Prostate gland (tissue), 2 donors: ENCODE results near the gene MEDAG. TPM values are rescaled to one million over a fixed set of nuclear protein-coding genes. Genes with fewer than 3 reads are reported as not detected.

Source experiments
- DNase-seq: peaks from one replicate; pipeline ENCODE4 v3.0.0-alpha.2; 2019; ENCODE audit warnings: low spot score
- H3K27ac ChIP-seq, 2 donors: fragments of 200-600 bp; sonication (generic); 2 replicates each; pipeline ENCODE4 v1.5.1; 2017 to 2019
- H3K27me3 ChIP-seq: fragments of 200-600 bp; sonication (generic); replicated peaks from 2 replicates; pipeline ENCODE4 v1.5.1; 2019; ENCODE audit not compliant: insufficient read depth
- H3K36me3 ChIP-seq, 2 donors: fragments of 200-600 bp; sonication (generic); 1 replicate in 1 of 2; 2 replicates in 1 of 2; pipeline versions ENCODE4 v1.5.1 to v1.8.1; 2017 to 2019
- H3K4me1 ChIP-seq: fragments of 200-600 bp; sonication (generic); replicated peaks from 2 replicates; pipeline ENCODE4 v1.5.1; 2019
- H3K4me3 ChIP-seq, 2 donors: fragments of 200-600 bp; sonication (generic); 2 replicates each; pipeline ENCODE4 v1.5.1; 2017 to 2019
- H3K9me3 ChIP-seq: fragments of 200-600 bp; sonication (generic); 2 replicates; pipeline ENCODE4 v1.5.1; 2017
- CTCF ChIP-seq, 4 experiments: fragments of 200-600 bp in 2 of 4; fragments of 450-650 bp in 2 of 4; sonication (generic) in 2 of 4; IDR thresholded peaks; 1 replicate in 3 of 4; 2 replicates in 1 of 4; pipeline ENCODE4 v1.5.1; 2016 to 2019; ENCODE audit warnings: antibody characterized with exemption in 4 of 4, mild to moderate bottlenecking in 2 of 4, moderate library complexity in 2 of 4
- POLR2A ChIP-seq: fragments of 450-650 bp; IDR thresholded peaks from one replicate; pipeline ENCODE4 v1.6.1; 2016; ENCODE audit warnings: antibody characterized with exemption, mild to moderate bottlenecking
- POLR2AphosphoS5 ChIP-seq: sonication (generic); formaldehyde crosslinking; IDR thresholded peaks from one replicate; pipeline ENCODE4 v1.6.1; 2017; ENCODE audit warnings: antibody characterized with exemption
- WGBS: methylation state at CpG from one replicate; pipeline ENCODE4 v1.1.5; 2018; 5-methylcytosine and 5-hydroxymethylcytosine counted together
- intact Hi-C: fragments of 100-400 bp; cut with DNase I; formaldehyde crosslinking; loops from one replicate; pipeline ENCODE4 v1.14.2; 2022
- total RNA-seq, 2 donors: library from RNA; depleted of rRNA; stranded (reverse); fragments of >200 nt; gene quantifications; one replicate each; pipeline ENCODE4 v1.1.0, GENCODE V29; 2016

The MEDAG gene
- total RNA-seq, 2 donors from 2014 or later, result 0.23 to 13.0 TPM

- no peak within 1 kb of the TSS for H3K27ac ChIP-seq
- TF ChIP-seq POLR2A, result no peak
- TF ChIP-seq CTCF (IDR thresholded peaks at IDR 0.05), result no peak
- TF ChIP-seq POLR2AphosphoS5, result no peak
- no peaks in the 10 kb centered on the region for H3K9me3 ChIP-seq
- no peaks in the 10 kb centered on the region for H3K36me3 ChIP-seq
- H3K27me3 ChIP-seq, result no peaks in the 10 kb centered on the region
- H3K4me3 ChIP-seq, result no peak within 1 kb of the TSS
- DNase-seq, result no peak
- intact Hi-C loops, result no loop called here
- 50% methylated on average over 32 of the region's 32 CpGs for WGBS
- H3K4me1 ChIP-seq, result no peaks in the 10 kb centered on the region
These were observed 26.6 kb downstream of the MEDAG start, which contains the start of gene TEX26 for GRCh38 chr13:30932481-30933353. Gene TEX26, plus strand, starts transcription at chr13:30932656. Its CDS starts 60 bp downstream, at chr13:30932716.

- TF ChIP-seq CTCF (IDR thresholded peaks at IDR 0.05) (no peak), POLR2A (no peak), POLR2AphosphoS5 (no peak)
- H3K4me1 ChIP-seq, result no peaks in the 10 kb centered on the region
- H3K4me3 ChIP-seq, result no peak overlapping the region
- H3K27ac ChIP-seq, result no peak overlapping the region
- H3K27me3 ChIP-seq, result no peaks in the 10 kb centered on the region
- WGBS, result 96% methylated on average over 3 of the region's 3 CpGs
- no peaks in the 10 kb centered on the region for H3K36me3 ChIP-seq
- H3K9me3 ChIP-seq, result no peaks in the 10 kb centered on the region
- no peak for DNase-seq
- intact Hi-C loops, result no loop called here
These were observed 27.2 kb downstream of the MEDAG start for GRCh38 chr13:30933354-30933670.

GRCh38 chr13:30934381-30934780, 28.3 kb downstream of the MEDAG start:
- no peak for TF ChIP-seq POLR2AphosphoS5
- TF ChIP-seq POLR2A, result no peak
- no peak for TF ChIP-seq CTCF (IDR thresholded peaks at IDR 0.05)
- WGBS, result 81% methylated on average over 6 of the region's 6 CpGs
- intact Hi-C loops, result no loop called here

GRCh38 chr13:30934803-30935202, 28.7 kb downstream of the MEDAG start:
- Histone ChIP-seq H3K4me1 (no peaks in the 10 kb centered on the region), H3K27ac (no peak overlapping the region), H3K27me3 (no peaks in the 10 kb centered on the region), H3K36me3 (no peaks in the 10 kb centered on the region), H3K9me3 (no peaks in the 10 kb centered on the region), H3K4me3 (no peak overlapping the region)
- DNase-seq, result no peak
- intact Hi-C loops, result no loop called here
- 94% methylated on average over 3 of the region's 3 CpGs for WGBS
- TF ChIP-seq POLR2AphosphoS5, result no peak
- no peak for TF ChIP-seq CTCF (IDR thresholded peaks at IDR 0.05)
- no peak for TF ChIP-seq POLR2A

More at GRCh38 chr13:30934381-30934780, 28.3 kb downstream of the MEDAG start:
- DNase-seq, result no peak
- Histone ChIP-seq H3K27me3 (no peaks in the 10 kb centered on the region), H3K9me3 (no peaks in the 10 kb centered on the region), H3K36me3 (no peaks in the 10 kb centered on the region), H3K4me3 (no peak overlapping the region), H3K27ac (no peak overlapping the region), H3K4me1 (no peaks in the 10 kb centered on the region)

GRCh38 chr13:30936971-30937370, 30.9 kb downstream of the MEDAG start:
- no peak for DNase-seq
- no peak for TF ChIP-seq CTCF (IDR thresholded peaks at IDR 0.05)
- TF ChIP-seq POLR2A, result no peak
- no peak for TF ChIP-seq POLR2AphosphoS5
- no peaks in the 10 kb centered on the region for H3K9me3 ChIP-seq
- WGBS, result 48% methylated on average over 4 of the region's 4 CpGs
- H3K27ac ChIP-seq, result no peak overlapping the region
- H3K4me1 ChIP-seq, result no peaks in the 10 kb centered on the region
- no peaks in the 10 kb centered on the region for H3K27me3 ChIP-seq
- intact Hi-C loops, result no loop called here
- H3K36me3 ChIP-seq, result no peaks in the 10 kb centered on the region
- H3K4me3 ChIP-seq, result no peak overlapping the region
